ENCODE results near the gene LRRK1. TPM values are rescaled to one million over a fixed set of nuclear protein-coding genes. Genes with fewer than 3 reads are reported as not detected.

Gene LRRK1
- total and polyA plus RNA-seq, 2 experiments from 2014 or later = 2.6 to 4.5 TPM

DNA sequence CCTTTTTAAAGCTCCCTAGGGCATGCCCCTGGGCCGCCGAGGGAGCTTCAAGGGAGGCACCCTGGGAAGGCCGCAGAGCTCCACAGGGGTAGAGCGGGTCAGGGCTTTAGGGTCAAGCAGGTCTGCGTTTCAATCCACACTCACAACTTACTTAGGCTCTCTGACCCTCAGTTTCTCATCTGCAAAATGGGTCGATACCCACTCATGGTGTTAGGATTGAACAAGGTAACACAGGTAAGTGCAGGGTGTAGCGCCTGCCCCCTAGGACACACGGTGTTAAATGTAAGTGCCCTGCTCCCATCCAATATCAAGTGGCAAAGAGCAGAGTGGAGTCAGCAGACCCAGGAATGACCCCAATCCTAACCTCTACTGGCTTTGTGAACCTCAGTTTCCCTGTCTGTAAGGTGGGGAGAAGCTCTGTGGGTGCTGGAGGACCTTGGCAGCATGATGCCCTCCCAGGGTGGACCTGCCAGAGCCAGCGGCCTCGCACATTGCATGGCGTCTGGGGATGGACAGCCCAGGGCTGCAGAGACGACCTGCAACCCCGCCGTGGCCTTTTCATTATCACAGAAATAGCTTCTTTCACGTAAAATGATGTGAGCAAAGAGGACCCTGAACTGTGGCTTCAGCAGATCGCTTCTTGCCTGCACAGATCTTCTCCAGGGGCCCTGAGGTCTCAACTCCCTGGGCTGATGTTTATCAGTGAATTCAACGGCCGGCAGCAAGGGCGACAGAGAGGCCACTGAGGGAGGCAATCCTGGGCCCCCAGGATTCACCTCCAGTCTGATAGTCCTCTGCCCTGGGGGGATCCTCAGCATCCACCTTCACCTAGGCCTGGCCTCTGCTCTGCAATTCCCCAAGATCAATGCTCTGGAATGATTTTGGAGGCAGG, 194.2 kb downstream of the LRRK1 start:
- Mint-ChIP-seq H3K27ac (no peak overlapping the region), H3K4me1 (peaks cover 9% of the 10 kb centered on the region), H3K4me3 (no peak overlapping the region), H3K27me3 (ENCODE audit: insufficient read depth, low read depth, poor library complexity) (peaks cover 10% of the 10 kb centered on the region), H3K9me3 (no peaks in the 10 kb centered on the region; the same call in 2 of the 3 replicates), H3K36me3 (ENCODE audit: low read depth) (peaks cover 3% of the 10 kb centered on the region; the same call in 1 of the 3 replicates)
- H3F3A ChIP-seq (replicated peaks; ENCODE audit: low read depth) = no peaks in the 10 kb centered on the region
- H4K20me1 ChIP-seq (replicated peaks; ENCODE audit: insufficient read depth) = no peaks in the 10 kb centered on the region
- no peak overlapping the region for H2AFZ ChIP-seq
- no peaks in the 10 kb centered on the region for H3K36me3 ChIP-seq (ENCODE audit: insufficient read depth)
- ATAC-seq = no peak
- no peaks in the 10 kb centered on the region for H3K79me2 ChIP-seq (replicated peaks; ENCODE audit: insufficient read depth)
- H3K9me2 ChIP-seq (ENCODE audit: insufficient read depth) = no peaks in the 10 kb centered on the region
- TF ChIP-seq, protein P1, sequence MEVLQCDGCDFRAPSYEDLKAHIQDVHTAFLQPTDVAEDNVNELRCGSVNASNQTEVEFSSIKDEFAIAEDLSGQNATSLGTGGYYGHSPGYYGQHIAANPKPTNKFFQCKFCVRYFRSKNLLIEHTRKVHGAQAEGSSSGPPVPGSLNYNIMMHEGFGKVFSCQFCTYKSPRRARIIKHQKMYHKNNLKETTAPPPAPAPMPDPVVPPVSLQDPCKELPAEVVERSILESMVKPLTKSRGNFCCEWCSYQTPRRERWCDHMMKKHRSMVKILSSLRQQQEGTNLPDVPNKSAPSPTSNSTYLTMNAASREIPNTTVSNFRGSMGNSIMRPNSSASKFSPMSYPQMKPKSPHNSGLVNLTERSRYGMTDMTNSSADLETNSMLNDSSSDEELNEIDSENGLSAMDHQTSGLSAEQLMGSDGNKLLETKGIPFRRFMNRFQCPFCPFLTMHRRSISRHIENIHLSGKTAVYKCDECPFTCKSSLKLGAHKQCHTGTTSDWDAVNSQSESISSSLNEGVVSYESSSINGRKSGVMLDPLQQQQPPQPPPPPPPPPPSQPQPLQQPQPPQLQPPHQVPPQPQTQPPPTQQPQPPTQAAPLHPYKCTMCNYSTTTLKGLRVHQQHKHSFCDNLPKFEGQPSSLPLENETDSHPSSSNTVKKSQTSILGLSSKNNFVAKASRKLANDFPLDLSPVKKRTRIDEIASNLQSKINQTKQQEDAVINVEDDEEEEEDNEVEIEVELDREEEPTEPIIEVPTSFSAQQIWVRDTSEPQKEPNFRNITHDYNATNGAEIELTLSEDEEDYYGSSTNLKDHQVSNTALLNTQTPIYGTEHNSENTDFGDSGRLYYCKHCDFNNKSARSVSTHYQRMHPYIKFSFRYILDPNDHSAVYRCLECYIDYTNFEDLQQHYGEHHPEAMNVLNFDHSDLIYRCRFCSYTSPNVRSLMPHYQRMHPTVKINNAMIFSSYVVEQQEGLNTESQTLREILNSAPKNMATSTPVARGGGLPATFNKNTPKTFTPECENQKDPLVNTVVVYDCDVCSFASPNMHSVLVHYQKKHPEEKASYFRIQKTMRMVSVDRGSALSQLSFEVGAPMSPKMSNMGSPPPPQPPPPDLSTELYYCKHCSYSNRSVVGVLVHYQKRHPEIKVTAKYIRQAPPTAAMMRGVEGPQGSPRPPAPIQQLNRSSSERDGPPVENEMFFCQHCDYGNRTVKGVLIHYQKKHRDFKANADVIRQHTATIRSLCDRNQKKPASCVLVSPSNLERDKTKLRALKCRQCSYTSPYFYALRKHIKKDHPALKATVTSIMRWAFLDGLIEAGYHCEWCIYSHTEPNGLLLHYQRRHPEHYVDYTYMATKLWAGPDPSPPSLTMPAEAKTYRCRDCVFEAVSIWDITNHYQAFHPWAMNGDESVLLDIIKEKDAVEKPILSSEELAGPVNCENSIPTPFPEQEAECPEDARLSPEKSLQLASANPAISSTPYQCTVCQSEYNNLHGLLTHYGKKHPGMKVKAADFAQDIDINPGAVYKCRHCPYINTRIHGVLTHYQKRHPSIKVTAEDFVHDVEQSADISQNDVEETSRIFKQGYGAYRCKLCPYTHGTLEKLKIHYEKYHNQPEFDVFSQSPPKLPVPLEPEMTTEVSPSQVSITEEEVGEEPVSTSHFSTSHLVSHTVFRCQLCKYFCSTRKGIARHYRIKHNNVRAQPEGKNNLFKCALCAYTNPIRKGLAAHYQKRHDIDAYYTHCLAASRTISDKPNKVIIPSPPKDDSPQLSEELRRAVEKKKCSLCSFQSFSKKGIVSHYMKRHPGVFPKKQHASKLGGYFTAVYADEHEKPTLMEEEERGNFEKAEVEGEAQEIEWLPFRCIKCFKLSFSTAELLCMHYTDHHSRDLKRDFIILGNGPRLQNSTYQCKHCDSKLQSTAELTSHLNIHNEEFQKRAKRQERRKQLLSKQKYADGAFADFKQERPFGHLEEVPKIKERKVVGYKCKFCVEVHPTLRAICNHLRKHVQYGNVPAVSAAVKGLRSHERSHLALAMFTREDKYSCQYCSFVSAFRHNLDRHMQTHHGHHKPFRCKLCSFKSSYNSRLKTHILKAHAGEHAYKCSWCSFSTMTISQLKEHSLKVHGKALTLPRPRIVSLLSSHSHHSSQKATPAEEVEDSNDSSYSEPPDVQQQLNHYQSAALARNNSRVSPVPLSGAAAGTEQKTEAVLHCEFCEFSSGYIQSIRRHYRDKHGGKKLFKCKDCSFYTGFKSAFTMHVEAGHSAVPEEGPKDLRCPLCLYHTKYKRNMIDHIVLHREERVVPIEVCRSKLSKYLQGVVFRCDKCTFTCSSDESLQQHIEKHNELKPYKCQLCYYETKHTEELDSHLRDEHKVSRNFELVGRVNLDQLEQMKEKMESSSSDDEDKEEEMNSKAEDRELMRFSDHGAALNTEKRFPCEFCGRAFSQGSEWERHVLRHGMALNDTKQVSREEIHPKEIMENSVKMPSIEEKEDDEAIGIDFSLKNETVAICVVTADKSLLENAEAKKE (CRISPR knock-in tag; IDR thresholded peaks at IDR 0.05) = no peak
- TF ChIP-seq EZH2phosphoT487 (IDR thresholded peaks at IDR 0.05; ENCODE audit: unreplicated experiment) (no peak), POLR2AphosphoS5 (IDR thresholded peaks at IDR 0.05; ENCODE audit: low read depth) (no peak), NANOG (IDR thresholded peaks at IDR 0.05; ENCODE audit: borderline replicate concordance) (no peak), JUNB (IDR thresholded peaks at IDR 0.05; ENCODE audit: unreplicated experiment) (no peak), EZH2 (IDR thresholded peaks at IDR 0.05; ENCODE audit: low read depth, unreplicated experiment) (no peak), ZNF331 (CRISPR knock-in tag; IDR thresholded peaks at IDR 0.05; ENCODE audit: low read depth) (no peak), ZNF114 (CRISPR knock-in tag; IDR thresholded peaks at IDR 0.05) (no peak), CREB1 (CRISPR knock-in tag; IDR thresholded peaks at IDR 0.05; ENCODE audit: low read depth) (no peak), STAT1 (IDR thresholded peaks at IDR 0.05; ENCODE audit: unreplicated experiment) (no peak)
- TF ChIP-seq, protein P2, sequence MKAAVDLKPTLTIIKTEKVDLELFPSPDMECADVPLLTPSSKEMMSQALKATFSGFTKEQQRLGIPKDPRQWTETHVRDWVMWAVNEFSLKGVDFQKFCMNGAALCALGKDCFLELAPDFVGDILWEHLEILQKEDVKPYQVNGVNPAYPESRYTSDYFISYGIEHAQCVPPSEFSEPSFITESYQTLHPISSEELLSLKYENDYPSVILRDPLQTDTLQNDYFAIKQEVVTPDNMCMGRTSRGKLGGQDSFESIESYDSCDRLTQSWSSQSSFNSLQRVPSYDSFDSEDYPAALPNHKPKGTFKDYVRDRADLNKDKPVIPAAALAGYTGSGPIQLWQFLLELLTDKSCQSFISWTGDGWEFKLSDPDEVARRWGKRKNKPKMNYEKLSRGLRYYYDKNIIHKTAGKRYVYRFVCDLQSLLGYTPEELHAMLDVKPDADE (IDR thresholded peaks at IDR 0.05) = no peak
- TF ChIP-seq, protein P3, sequence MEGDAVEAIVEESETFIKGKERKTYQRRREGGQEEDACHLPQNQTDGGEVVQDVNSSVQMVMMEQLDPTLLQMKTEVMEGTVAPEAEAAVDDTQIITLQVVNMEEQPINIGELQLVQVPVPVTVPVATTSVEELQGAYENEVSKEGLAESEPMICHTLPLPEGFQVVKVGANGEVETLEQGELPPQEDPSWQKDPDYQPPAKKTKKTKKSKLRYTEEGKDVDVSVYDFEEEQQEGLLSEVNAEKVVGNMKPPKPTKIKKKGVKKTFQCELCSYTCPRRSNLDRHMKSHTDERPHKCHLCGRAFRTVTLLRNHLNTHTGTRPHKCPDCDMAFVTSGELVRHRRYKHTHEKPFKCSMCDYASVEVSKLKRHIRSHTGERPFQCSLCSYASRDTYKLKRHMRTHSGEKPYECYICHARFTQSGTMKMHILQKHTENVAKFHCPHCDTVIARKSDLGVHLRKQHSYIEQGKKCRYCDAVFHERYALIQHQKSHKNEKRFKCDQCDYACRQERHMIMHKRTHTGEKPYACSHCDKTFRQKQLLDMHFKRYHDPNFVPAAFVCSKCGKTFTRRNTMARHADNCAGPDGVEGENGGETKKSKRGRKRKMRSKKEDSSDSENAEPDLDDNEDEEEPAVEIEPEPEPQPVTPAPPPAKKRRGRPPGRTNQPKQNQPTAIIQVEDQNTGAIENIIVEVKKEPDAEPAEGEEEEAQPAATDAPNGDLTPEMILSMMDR (conservative IDR thresholded peaks at IDR 0.05; ENCODE audit: low read depth in 2 of 2) = no peak
- TF ChIP-seq, protein P4, sequence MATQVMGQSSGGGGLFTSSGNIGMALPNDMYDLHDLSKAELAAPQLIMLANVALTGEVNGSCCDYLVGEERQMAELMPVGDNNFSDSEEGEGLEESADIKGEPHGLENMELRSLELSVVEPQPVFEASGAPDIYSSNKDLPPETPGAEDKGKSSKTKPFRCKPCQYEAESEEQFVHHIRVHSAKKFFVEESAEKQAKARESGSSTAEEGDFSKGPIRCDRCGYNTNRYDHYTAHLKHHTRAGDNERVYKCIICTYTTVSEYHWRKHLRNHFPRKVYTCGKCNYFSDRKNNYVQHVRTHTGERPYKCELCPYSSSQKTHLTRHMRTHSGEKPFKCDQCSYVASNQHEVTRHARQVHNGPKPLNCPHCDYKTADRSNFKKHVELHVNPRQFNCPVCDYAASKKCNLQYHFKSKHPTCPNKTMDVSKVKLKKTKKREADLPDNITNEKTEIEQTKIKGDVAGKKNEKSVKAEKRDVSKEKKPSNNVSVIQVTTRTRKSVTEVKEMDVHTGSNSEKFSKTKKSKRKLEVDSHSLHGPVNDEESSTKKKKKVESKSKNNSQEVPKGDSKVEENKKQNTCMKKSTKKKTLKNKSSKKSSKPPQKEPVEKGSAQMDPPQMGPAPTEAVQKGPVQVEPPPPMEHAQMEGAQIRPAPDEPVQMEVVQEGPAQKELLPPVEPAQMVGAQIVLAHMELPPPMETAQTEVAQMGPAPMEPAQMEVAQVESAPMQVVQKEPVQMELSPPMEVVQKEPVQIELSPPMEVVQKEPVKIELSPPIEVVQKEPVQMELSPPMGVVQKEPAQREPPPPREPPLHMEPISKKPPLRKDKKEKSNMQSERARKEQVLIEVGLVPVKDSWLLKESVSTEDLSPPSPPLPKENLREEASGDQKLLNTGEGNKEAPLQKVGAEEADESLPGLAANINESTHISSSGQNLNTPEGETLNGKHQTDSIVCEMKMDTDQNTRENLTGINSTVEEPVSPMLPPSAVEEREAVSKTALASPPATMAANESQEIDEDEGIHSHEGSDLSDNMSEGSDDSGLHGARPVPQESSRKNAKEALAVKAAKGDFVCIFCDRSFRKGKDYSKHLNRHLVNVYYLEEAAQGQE (IDR thresholded peaks at IDR 0.05; ENCODE audit: unreplicated experiment) = no peak
- no peak overlapping the region for H3K4me2 ChIP-seq
- no peaks in the 10 kb centered on the region; the same call in 1 of the 2 replicates for H3K4me1 ChIP-seq (ENCODE audit: insufficient read depth)
- no peak for DNase-seq (ENCODE audit: low spot score)
- H3K4me3 ChIP-seq = no peak overlapping the region
- H3K27me3 ChIP-seq (ENCODE audit: insufficient read depth) = no peaks in the 10 kb centered on the region
- H3K27ac ChIP-seq (ENCODE audit: low read depth) = no peak overlapping the region

Data from GM23338 (cell line).